Stimulated activated CD4-positive, alpha-beta T cell treated with anti-CD3 and anti-CD28 coated beads, Interleukin-12 subunit alpha, Interleukin-12 subunit beta, amount 100 ng/mL, for 4 hours (primary cell): ENCODE measurements around the gene FBN2.
"Not testable (repeated sequence)": the region's sequence is repeated elsewhere in the genome, so short reads cannot be mapped to it uniquely, and the experiment has no call there.

ENCODE experiments used
- DNase-seq: peaks from one replicate; pipeline ENCODE4 v3.0.0-alpha.2; 2020

Gene FBN2

GRCh38 chr5:128412145-128412930 is 125.7 kb downstream of the FBN2 start:
- no peak for DNase-seq

GRCh38 chr5:128409166-128409800 is 128.8 kb downstream of the FBN2 start:
- no peak for DNase-seq

GRCh38 chr5:128408622-128409021 is 129.4 kb downstream of the FBN2 start:
- DNase-seq, result no peak

GRCh38 chr5:128407944-128408343 is 130.1 kb downstream of the FBN2 start:
- DNase-seq, result no peak

DNA sequence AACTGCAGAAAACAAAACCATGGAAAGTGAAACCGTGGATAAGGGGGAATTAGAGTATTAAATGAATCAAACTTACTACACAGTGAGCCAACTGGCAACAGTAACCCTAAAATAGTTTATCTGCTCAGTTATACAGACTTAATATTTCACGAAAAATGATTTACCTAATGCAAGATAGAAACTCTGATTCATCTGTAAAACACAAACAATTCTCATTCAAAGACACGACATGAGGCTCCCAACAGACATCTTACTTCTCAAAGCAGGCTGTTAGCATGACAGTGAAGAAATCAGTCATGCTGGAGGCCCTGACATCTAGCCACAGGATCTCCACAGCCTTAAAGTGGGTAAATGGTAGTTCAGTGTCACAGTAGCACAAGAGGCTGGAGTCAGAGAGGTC is 131.2 kb downstream of the FBN2 start:
- DNase-seq, result no peak

GRCh38 chr5:128405159-128405558 is 132.9 kb downstream of the FBN2 start:
- DNase-seq, result no peak

- no peak for DNase-seq
These were observed 134.7 kb downstream of the FBN2 start for GRCh38 chr5:128403333-128403732.

GRCh38 chr5:128402506-128402905 is 135.5 kb downstream of the FBN2 start:
- DNase-seq, result no peak

- not testable (repeated sequence) for DNase-seq
These were observed 137.3 kb downstream of the FBN2 start for GRCh38 chr5:128400766-128401165.

- DNase-seq, result no peak
These were observed 138.9 kb downstream of the FBN2 start for GRCh38 chr5:128399111-128399510.

- no peak for DNase-seq
These were observed 140.2 kb downstream of the FBN2 start for GRCh38 chr5:128397876-128398275.

GRCh38 chr5:128395073-128395472 is 143.0 kb downstream of the FBN2 start:
- no peak for DNase-seq

- no peak for DNase-seq
These were observed 154.0 kb downstream of the FBN2 start for GRCh38 chr5:128384068-128384467.

- no peak for DNase-seq
These were observed 157.7 kb downstream of the FBN2 start for GRCh38 chr5:128380337-128380736.

- no peak for DNase-seq
These were observed 159.4 kb downstream of the FBN2 start for GRCh38 chr5:128378632-128379031.

DNA sequence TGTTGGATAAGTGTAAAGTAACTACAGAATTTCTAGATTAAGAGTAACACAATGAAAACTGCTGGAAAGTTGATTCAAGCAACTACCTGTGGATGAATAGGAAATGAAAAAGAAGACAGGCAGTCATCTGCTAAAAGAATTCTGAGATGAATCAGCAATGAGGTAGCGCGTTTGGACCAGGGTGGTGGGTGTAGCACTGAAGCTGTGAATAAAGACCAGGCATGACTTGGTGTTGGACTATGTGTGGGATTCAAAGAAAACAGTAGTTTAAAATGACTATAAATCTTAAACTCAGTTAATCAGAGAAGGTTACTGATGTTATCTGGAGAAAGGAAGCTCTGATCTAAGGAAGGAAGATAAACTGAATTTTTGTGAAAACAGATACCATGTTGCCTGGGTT is 159.8 kb downstream of the FBN2 start:
- DNase-seq, result no peak

GRCh38 chr5:128376577-128376976 is 161.5 kb downstream of the FBN2 start:
- no peak for DNase-seq

DNA sequence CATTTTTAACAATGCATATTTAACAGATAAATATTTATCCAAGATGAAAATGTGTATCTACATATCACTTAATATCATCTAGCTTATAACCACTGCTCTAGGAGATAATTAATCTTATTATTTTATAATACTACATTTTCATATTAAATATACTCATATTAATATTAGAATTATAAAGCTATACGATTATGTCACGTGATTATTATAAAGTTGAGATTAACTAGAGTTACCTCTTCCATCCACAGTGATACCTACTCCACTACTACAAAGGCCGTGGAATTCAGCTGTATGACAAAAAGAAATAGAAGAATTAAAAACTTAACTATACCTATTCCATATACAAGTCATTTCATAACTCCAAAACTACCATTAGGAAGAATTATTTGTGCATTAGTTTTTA is 171.9 kb downstream of the FBN2 start:
- no peak for DNase-seq

DNA sequence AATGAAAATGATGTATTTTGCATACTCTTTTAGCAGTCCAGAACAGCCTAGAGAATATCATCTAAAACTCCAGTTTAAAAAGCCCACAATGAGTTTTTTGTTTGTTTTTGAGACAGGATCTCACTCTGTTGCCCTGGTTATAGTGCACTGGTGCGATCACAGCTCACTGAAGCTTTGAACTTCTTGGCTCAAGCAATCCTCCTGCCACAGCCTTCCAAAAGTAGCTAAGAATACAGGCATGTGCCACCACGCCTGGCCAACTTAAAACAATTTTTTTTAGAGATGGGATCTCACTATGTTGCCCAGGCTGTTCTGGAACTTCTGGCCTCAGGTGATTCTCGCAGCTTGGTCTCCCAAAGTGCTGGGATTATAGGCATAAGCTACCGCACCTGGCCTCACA is 175.7 kb downstream of the FBN2 start:
- no peak for DNase-seq

DNA sequence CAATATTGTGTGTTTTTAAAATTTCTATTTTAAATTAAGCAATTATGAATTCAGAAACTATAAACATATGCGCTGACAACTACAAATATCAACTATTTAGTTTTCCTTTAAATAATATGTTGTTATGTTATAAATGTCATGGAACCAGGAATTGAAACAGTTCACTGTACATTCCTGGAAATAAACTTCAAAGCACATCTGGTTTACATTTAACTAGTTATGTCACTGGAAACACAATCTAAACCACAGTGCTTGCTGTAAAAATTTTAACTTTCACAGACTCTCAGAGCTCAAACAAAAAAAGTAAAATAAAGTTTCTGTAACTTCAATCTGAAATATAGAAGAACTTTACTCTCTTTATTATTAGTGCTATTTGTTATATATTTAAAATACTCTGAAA is 179.2 kb downstream of the FBN2 start:
- no peak for DNase-seq

DNA sequence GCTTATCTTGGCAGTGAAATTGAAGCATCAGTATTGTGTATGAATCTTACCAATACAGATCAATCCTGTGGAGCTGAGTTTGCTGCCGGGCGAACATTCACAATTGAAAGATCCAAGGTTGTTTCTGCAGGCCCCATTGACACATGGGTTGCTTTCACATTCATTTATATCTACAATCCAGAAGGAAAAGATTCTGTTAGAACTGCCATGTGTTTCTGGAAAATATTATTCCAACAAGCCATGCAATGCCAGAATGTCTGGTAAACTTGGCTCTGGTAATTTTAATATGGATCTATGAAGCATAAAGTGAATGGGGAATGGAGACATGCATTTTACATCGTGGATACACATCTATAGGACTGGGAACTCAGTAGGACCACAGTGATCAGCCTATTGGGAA is 180.8 kb downstream of the FBN2 start:
- DNase-seq, result no peak

GRCh38 chr5:128355961-128356360 is 182.1 kb downstream of the FBN2 start:
- no peak for DNase-seq

- DNase-seq, result no peak
These were observed 184.5 kb downstream of the FBN2 start for GRCh38 chr5:128353441-128354107.

DNA sequence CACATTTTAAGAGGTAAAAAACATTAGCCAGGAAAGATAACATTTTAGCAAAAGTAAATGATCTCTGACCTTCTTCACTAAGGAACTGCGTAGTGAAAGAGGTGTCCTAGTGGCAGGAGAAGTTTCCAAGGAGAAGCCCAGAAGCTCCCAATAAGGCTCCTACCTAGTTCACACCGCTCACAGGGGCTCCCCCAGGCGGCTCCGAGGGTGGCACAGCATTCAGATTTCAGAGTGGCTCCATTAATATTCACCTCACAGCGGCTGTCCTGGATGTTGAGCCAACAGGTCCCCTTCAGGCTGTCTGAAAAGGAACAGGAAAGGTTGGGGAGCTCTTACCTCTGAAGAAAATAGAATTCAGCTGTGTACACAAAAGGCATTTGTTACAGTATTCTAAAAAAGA is 187.3 kb downstream of the FBN2 start:
- no peak for DNase-seq
